ENCODE results near the gene ENO1.
"Not testable (repeated sequence)": the region's sequence is repeated elsewhere in the genome, so short reads cannot be mapped to it uniquely, and the experiment has no call there.

The ENO1 gene

GRCh38 chr1:8845104-8846097 lies 33.1 kb downstream of the ENO1 start:
- no peak for DNase-seq (ENCODE audit: low spot score)

GRCh38 chr1:8844501-8845006 lies 33.9 kb downstream of the ENO1 start:
- no peak for DNase-seq (ENCODE audit: low spot score)

- no peak for DNase-seq (ENCODE audit: low spot score)
These were observed 37.1 kb downstream of the ENO1 start for GRCh38 chr1:8841395-8841794.

- no peak for DNase-seq (ENCODE audit: low spot score)
These were observed 38.5 kb downstream of the ENO1 start for GRCh38 chr1:8839990-8840389.

- no peak for DNase-seq (ENCODE audit: low spot score)
These were observed 42.4 kb downstream of the ENO1 start for GRCh38 chr1:8835941-8836643.

- DNase-seq (ENCODE audit: low spot score) = no peak
These were observed 47.1 kb downstream of the ENO1 start for GRCh38 chr1:8831340-8831739.

GRCh38 chr1:8830732-8831131 lies 47.8 kb downstream of the ENO1 start:
- not testable (repeated sequence) for DNase-seq (ENCODE audit: low spot score)

- DNase-seq (ENCODE audit: low spot score) = no peak
These were observed 52.5 kb downstream of the ENO1 start for GRCh38 chr1:8825985-8826481.

GRCh38 chr1:8823295-8823664 lies 55.2 kb downstream of the ENO1 start:
- no peak for DNase-seq (ENCODE audit: low spot score)

GRCh38 chr1:8822373-8823294 lies 55.9 kb downstream of the ENO1 start:
- no peak for DNase-seq (ENCODE audit: low spot score)

GRCh38 chr1:8821084-8821483 lies 57.4 kb downstream of the ENO1 start:
- no peak for DNase-seq (ENCODE audit: low spot score)

- not testable (repeated sequence) for DNase-seq (ENCODE audit: low spot score)
These were observed 59.7 kb downstream of the ENO1 start for GRCh38 chr1:8818789-8819188.

GRCh38 chr1:8818325-8818775 lies 60.1 kb downstream of the ENO1 start:
- DNase-seq (ENCODE audit: low spot score) = peak; percentile 20

- peak; percentile 100 for DNase-seq (ENCODE audit: low spot score)
These were observed 60.8 kb downstream of the ENO1 start, which contains the start of gene RERE for GRCh38 chr1:8817412-8818324. RERE (minus strand) TSS chr1:8817640.

- DNase-seq (ENCODE audit: low spot score) = peak; percentile 42
These were observed 61.6 kb downstream of the ENO1 start for GRCh38 chr1:8816831-8817411.

- DNase-seq (ENCODE audit: low spot score) = no peak
These were observed 62.2 kb downstream of the ENO1 start for GRCh38 chr1:8816264-8816663.

GRCh38 chr1:8815582-8816151 lies 62.8 kb downstream of the ENO1 start:
- no peak for DNase-seq (ENCODE audit: low spot score)

GRCh38 chr1:8814865-8815264 lies 63.6 kb downstream of the ENO1 start:
- DNase-seq (ENCODE audit: low spot score) = no peak

GRCh38 chr1:8813991-8814390 lies 64.5 kb downstream of the ENO1 start:
- DNase-seq (ENCODE audit: low spot score) = no peak
